IPS DF 6.9 (cell line): ENCODE measurements around the gene PARP1.

Source experiments
- DNase-seq: peaks from one replicate; pipeline ENCODE4 v3.0.0-alpha.2; 2013; ENCODE audit warnings: low read depth, low spot score
- H3K27ac ChIP-seq: one replicate; pipeline ENCODE4 v1.5.1; 2013; ENCODE audit warnings: low read length, control low read depth
- H3K27me3 ChIP-seq: 2 replicates; pipeline ENCODE4 v1.6.1; 2013; ENCODE audit warnings: mild to moderate bottlenecking, low read length; ENCODE audit not compliant: control insufficient read depth, insufficient read depth
- H3K36me3 ChIP-seq: 2 replicates; pipeline ENCODE4 v1.6.1; 2013; ENCODE audit warnings: low read length; ENCODE audit not compliant: control insufficient read depth, insufficient read depth
- H3K4me1 ChIP-seq: 2 replicates; pipeline ENCODE4 v1.6.1; 2013; ENCODE audit warnings: low read length; ENCODE audit not compliant: control insufficient read depth, insufficient read depth
- H3K4me3 ChIP-seq: 2 replicates; pipeline ENCODE4 v1.5.1; 2013; ENCODE audit warnings: mild to moderate bottlenecking, low read length
- H3K9me3 ChIP-seq: 2 replicates; pipeline ENCODE4 v1.6.1; 2013; ENCODE audit warnings: low read length, inconsistent platforms; ENCODE audit not compliant: control insufficient read depth, insufficient read depth
- WGBS: extraction: QIAGEN DNeasy Blood & Tissue Kit; methylation state at CpG from one replicate; pipeline ENCODE4 v1.1.7; 2013; ENCODE audit warnings: mixed read lengths, missing lambda C conversion rate; ENCODE audit not compliant: insufficient read length, insufficient coverage; 5-methylcytosine and 5-hydroxymethylcytosine counted together

The PARP1 gene

GRCh38 chr1:226397955-226398636 is 9.8 kb downstream of the PARP1 start:
- Histone ChIP-seq H3K27ac (no peak overlapping the region), H3K9me3 (no peaks in the 10 kb centered on the region), H3K4me3 (no peak overlapping the region), H3K36me3 (peaks cover 15% of the 10 kb centered on the region; the same call in 1 of the 2 replicates), H3K27me3 (no peaks in the 10 kb centered on the region), H3K4me1 (peaks cover 3% of the 10 kb centered on the region; the same call in 1 of the 2 replicates)
- WGBS = no CpG with 5 or more reads among the region's 7 CpGs
- DNase-seq = no peak

GRCh38 chr1:226397011-226397926 is 10.6 kb downstream of the PARP1 start:
- H3K9me3 ChIP-seq = no peaks in the 10 kb centered on the region
- no peaks in the 10 kb centered on the region for H3K27me3 ChIP-seq
- H3K4me3 ChIP-seq = no peak overlapping the region
- no peak overlapping the region for H3K27ac ChIP-seq
- DNase-seq = no peak
- no CpG with 5 or more reads among the region's 8 CpGs for WGBS
- peaks cover 16% of the 10 kb centered on the region; the same call in 1 of the 2 replicates for H3K36me3 ChIP-seq
- no peaks in the 10 kb centered on the region for H3K4me1 ChIP-seq

GRCh38 chr1:226395753-226396152 is 12.1 kb downstream of the PARP1 start:
- Histone ChIP-seq H3K27me3 (no peaks in the 10 kb centered on the region), H3K27ac (no peak overlapping the region), H3K36me3 (peaks cover 18% of the 10 kb centered on the region; the same call in 1 of the 2 replicates), H3K9me3 (no peaks in the 10 kb centered on the region), H3K4me3 (no peak overlapping the region), H3K4me1 (no peaks in the 10 kb centered on the region)
- no peak for DNase-seq
- no CpG with 5 or more reads among the region's 6 CpGs for WGBS

- Histone ChIP-seq H3K4me1 (no peaks in the 10 kb centered on the region), H3K27ac (no peak overlapping the region), H3K27me3 (no peaks in the 10 kb centered on the region), H3K9me3 (no peaks in the 10 kb centered on the region), H3K36me3 (peaks cover 22% of the 10 kb centered on the region), H3K4me3 (no peak overlapping the region)
- no CpG with 5 or more reads among the region's 5 CpGs for WGBS
- DNase-seq = no peak
These were observed 13.4 kb downstream of the PARP1 start for GRCh38 chr1:226394462-226394861.

GRCh38 chr1:226390681-226391080 is 17.2 kb downstream of the PARP1 start:
- no CpG with 5 or more reads among the region's 3 CpGs for WGBS
- DNase-seq = no peak
- peaks cover 51% of the 10 kb centered on the region for H3K36me3 ChIP-seq
- no peaks in the 10 kb centered on the region for H3K4me1 ChIP-seq
- H3K4me3 ChIP-seq = no peak overlapping the region
- no peaks in the 10 kb centered on the region for H3K27me3 ChIP-seq
- no peaks in the 10 kb centered on the region for H3K9me3 ChIP-seq
- H3K27ac ChIP-seq = no peak overlapping the region

GRCh38 chr1:226388131-226388530 is 19.8 kb downstream of the PARP1 start:
- H3K4me3 ChIP-seq = no peak overlapping the region
- peaks cover 74% of the 10 kb centered on the region for H3K36me3 ChIP-seq
- no peak overlapping the region for H3K27ac ChIP-seq
- H3K9me3 ChIP-seq = no peaks in the 10 kb centered on the region
- no peaks in the 10 kb centered on the region for H3K4me1 ChIP-seq
- no peak for DNase-seq
- H3K27me3 ChIP-seq = no peaks in the 10 kb centered on the region
- no CpG with 5 or more reads among the region's 1 CpG for WGBS

GRCh38 chr1:226384717-226385116 is 23.2 kb downstream of the PARP1 start:
- Histone ChIP-seq H3K27ac (no peak overlapping the region), H3K4me3 (no peak overlapping the region), H3K27me3 (no peaks in the 10 kb centered on the region), H3K4me1 (no peaks in the 10 kb centered on the region), H3K9me3 (no peaks in the 10 kb centered on the region), H3K36me3 (peaks cover 87% of the 10 kb centered on the region)
- no peak for DNase-seq
- WGBS = no CpG with 5 or more reads among the region's 11 CpGs

- Histone ChIP-seq H3K27me3 (no peaks in the 10 kb centered on the region), H3K4me3 (no peak overlapping the region), H3K9me3 (no peaks in the 10 kb centered on the region), H3K4me1 (no peaks in the 10 kb centered on the region), H3K27ac (no peak overlapping the region), H3K36me3 (peaks cover 87% of the 10 kb centered on the region)
- DNase-seq = no peak
- no CpG with 5 or more reads among the region's 4 CpGs for WGBS
These were observed 23.9 kb downstream of the PARP1 start for GRCh38 chr1:226384040-226384439.

- no peaks in the 10 kb centered on the region for H3K4me1 ChIP-seq
- no CpG with 5 or more reads among the region's 5 CpGs for WGBS
- no peaks in the 10 kb centered on the region for H3K9me3 ChIP-seq
- H3K36me3 ChIP-seq = peaks cover 82% of the 10 kb centered on the region
- DNase-seq = no peak
- H3K4me3 ChIP-seq = no peak overlapping the region
- no peak overlapping the region for H3K27ac ChIP-seq
- no peaks in the 10 kb centered on the region for H3K27me3 ChIP-seq
These were observed 25.9 kb downstream of the PARP1 start for GRCh38 chr1:226382030-226382429.

GRCh38 chr1:226381226-226381998 is 26.5 kb downstream of the PARP1 start:
- no CpG with 5 or more reads among the region's 15 CpGs for WGBS
- no peak overlapping the region for H3K27ac ChIP-seq
- H3K4me1 ChIP-seq = no peaks in the 10 kb centered on the region
- H3K4me3 ChIP-seq = no peak overlapping the region
- H3K27me3 ChIP-seq = no peaks in the 10 kb centered on the region
- no peak for DNase-seq
- H3K9me3 ChIP-seq = no peaks in the 10 kb centered on the region
- peaks cover 82% of the 10 kb centered on the region for H3K36me3 ChIP-seq
